ENCODE measurements around the gene ARID3A.

The ARID3A gene

DNA sequence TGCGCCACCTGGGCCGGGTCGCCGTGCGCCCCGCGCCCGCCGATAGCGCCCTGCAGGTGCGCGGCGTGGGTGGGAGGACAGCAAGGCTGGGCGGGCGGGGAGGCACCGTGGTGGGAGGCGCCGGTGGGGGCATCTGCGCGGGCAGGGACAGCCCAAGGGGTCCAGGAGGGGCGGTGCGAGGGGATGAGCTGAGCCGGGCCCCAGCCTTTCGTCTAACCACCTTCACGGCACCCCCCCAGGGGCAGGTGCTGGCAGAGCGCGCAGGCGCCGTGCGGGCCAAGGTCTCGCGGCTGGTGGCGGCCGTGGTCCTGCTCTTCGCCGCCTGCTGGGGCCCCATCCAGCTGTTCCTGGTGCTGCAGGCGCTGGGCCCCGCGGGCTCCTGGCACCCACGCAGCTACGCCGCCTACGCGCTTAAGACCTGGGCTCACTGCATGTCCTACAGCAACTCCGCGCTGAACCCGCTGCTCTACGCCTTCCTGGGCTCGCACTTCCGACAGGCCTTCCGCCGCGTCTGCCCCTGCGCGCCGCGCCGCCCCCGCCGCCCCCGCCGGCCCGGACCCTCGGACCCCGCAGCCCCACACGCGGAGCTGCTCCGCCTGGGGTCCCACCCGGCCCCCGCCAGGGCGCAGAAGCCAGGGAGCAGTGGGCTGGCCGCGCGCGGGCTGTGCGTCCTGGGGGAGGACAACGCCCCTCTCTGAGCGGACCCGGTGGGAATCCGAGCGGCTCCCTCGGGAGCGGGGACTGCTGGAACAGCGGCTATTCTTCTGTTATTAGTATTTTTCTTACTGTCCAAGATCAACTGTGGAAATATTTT is 5.6 kb upstream of the ARID3A start:
- peaks cover 18% of the 10 kb centered on the region for H3K27me3 ChIP-seq (ENCODE audit: control insufficient read depth, insufficient read depth, low read length)
- H3K27ac ChIP-seq (ENCODE audit: low read depth, low read length): no peak overlapping the region
- H3K36me3 ChIP-seq (ENCODE audit: control insufficient read depth, insufficient read depth, low read length): no peaks in the 10 kb centered on the region
- H3K4me3 ChIP-seq (ENCODE audit: low read length): peak overlapping the region; percentile 30
- no peak overlapping the region for H3K9ac ChIP-seq (ENCODE audit: low read length)
- no peaks in the 10 kb centered on the region for H3K4me1 ChIP-seq (ENCODE audit: control insufficient read depth, insufficient read depth, low read length)

- Histone ChIP-seq H3K27me3 (ENCODE audit: control insufficient read depth, insufficient read depth, low read length) (peaks cover 3% of the 10 kb centered on the region), H3K36me3 (ENCODE audit: control insufficient read depth, insufficient read depth, low read length) (no peaks in the 10 kb centered on the region), H3K4me3 (ENCODE audit: low read length) (peak overlapping the region; percentile 87), H3K9ac (ENCODE audit: low read length) (no peak overlapping the region), H3K4me1 (ENCODE audit: control insufficient read depth, insufficient read depth, low read length) (no peaks in the 10 kb centered on the region), H3K27ac (ENCODE audit: low read depth, low read length) (peak overlapping the region; percentile 79)
These were observed 1.2 kb upstream of the ARID3A start for GRCh38 chr19:924553-925086.

DNA sequence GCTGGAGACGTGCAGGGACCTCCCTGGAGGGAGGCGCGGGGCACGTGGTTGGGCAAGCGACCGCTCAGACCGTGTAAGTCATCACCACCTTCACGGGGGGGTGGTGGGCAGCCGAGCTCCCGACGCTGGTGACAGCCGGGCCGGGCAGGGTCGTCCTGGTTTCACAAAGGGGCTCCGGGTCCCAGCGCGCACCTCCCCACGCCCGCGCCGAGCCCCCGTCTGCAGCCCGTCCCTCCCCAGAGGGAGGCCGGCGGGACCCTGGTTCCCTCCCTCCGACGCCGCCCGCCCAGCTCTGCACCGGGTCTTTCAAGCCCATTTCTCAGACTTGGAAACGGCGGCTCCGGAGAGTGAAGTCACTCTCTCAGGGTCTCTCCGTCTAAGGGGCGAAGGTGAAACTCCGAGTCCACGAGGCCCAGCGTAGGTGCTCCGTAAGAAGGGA is 729 bp upstream of the ARID3A start:
- Histone ChIP-seq H3K4me3 (ENCODE audit: low read length) (peak overlapping the region; percentile 87), H3K4me1 (ENCODE audit: control insufficient read depth, insufficient read depth, low read length) (no peaks in the 10 kb centered on the region), H3K27me3 (ENCODE audit: control insufficient read depth, insufficient read depth, low read length) (peaks cover 3% of the 10 kb centered on the region), H3K27ac (ENCODE audit: low read depth, low read length) (peak overlapping the region; percentile 79), H3K9ac (ENCODE audit: low read length) (no peak overlapping the region), H3K36me3 (ENCODE audit: control insufficient read depth, insufficient read depth, low read length) (no peaks in the 10 kb centered on the region)

GRCh38 chr19:926323-926588 is 421 bp downstream of the ARID3A start:
- peak overlapping the region; percentile 61 for H3K27ac ChIP-seq (ENCODE audit: low read depth, low read length)
- peak overlapping the region; percentile 62 for H3K9ac ChIP-seq (ENCODE audit: low read length)
- no peaks in the 10 kb centered on the region for H3K4me1 ChIP-seq (ENCODE audit: control insufficient read depth, insufficient read depth, low read length)
- H3K4me3 ChIP-seq (ENCODE audit: low read length): peak overlapping the region; percentile 87
- peaks cover 1% of the 10 kb centered on the region for H3K27me3 ChIP-seq (ENCODE audit: control insufficient read depth, insufficient read depth, low read length)
- no peaks in the 10 kb centered on the region for H3K36me3 ChIP-seq (ENCODE audit: control insufficient read depth, insufficient read depth, low read length)

- Histone ChIP-seq H3K9ac (ENCODE audit: low read length) (peak overlapping the region; percentile 62), H3K4me1 (ENCODE audit: control insufficient read depth, insufficient read depth, low read length) (no peaks in the 10 kb centered on the region), H3K27me3 (ENCODE audit: control insufficient read depth, insufficient read depth, low read length) (no peaks in the 10 kb centered on the region), H3K4me3 (ENCODE audit: low read length) (peak overlapping the region; percentile 87), H3K36me3 (ENCODE audit: control insufficient read depth, insufficient read depth, low read length) (no peaks in the 10 kb centered on the region), H3K27ac (ENCODE audit: low read depth, low read length) (peak overlapping the region; percentile 68)
These were observed 935 bp downstream of the ARID3A start for GRCh38 chr19:926589-927350.

GRCh38 chr19:927351-927779 is 1.5 kb downstream of the ARID3A start:
- Histone ChIP-seq H3K4me3 (ENCODE audit: low read length) (peak overlapping the region; percentile 87), H3K36me3 (ENCODE audit: control insufficient read depth, insufficient read depth, low read length) (no peaks in the 10 kb centered on the region), H3K27ac (ENCODE audit: low read depth, low read length) (peak overlapping the region; percentile 68), H3K27me3 (ENCODE audit: control insufficient read depth, insufficient read depth, low read length) (no peaks in the 10 kb centered on the region), H3K9ac (ENCODE audit: low read length) (no peak overlapping the region), H3K4me1 (ENCODE audit: control insufficient read depth, insufficient read depth, low read length) (no peaks in the 10 kb centered on the region)

- Histone ChIP-seq H3K4me3 (ENCODE audit: low read length) (no peak overlapping the region), H3K27ac (ENCODE audit: low read depth, low read length) (no peak overlapping the region), H3K4me1 (ENCODE audit: control insufficient read depth, insufficient read depth, low read length) (peaks cover 4% of the 10 kb centered on the region), H3K36me3 (ENCODE audit: control insufficient read depth, insufficient read depth, low read length) (no peaks in the 10 kb centered on the region), H3K9ac (ENCODE audit: low read length) (no peak overlapping the region), H3K27me3 (ENCODE audit: control insufficient read depth, insufficient read depth, low read length) (no peaks in the 10 kb centered on the region)
These were observed 2.1 kb downstream of the ARID3A start for GRCh38 chr19:927780-928401.

DNA sequence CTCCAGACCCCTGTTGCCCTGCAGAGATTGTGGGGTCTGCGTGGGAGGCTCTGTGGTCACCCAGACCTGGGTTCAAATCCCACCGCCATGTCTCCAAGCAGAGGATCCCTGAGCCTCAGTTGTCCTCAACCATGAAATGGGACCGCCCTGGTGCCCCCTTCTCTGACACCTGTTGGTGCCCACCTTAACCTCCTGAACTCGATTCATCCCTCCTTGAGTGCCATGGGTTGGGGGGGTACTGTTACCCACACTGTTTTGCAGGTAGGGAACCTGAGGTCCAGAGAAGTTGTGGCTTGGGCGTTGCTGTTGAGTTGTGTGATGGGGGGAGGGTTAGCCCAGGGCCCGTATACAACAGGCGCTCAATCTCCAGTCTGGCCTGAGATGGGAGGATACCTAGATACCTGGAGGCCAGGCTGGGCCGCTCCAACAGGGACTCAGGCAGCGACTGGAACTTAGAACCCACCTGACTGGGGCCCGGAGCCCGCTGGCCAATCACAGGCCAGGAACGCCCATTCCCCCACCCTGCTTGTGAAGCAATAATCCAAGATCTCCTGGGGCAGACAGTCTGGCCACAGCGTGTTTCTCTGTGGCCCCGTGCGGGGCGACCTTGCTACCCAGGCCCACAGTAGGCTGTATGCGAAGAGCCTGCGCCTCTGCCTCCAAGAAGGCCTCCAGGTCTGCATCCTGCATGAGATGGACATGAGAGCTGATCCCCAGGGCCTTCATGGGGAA is 2.8 kb downstream of the ARID3A start:
- Histone ChIP-seq H3K27ac (ENCODE audit: low read depth, low read length) (no peak overlapping the region), H3K27me3 (ENCODE audit: control insufficient read depth, insufficient read depth, low read length) (no peaks in the 10 kb centered on the region), H3K36me3 (ENCODE audit: control insufficient read depth, insufficient read depth, low read length) (no peaks in the 10 kb centered on the region), H3K9ac (ENCODE audit: low read length) (no peak overlapping the region), H3K4me1 (ENCODE audit: control insufficient read depth, insufficient read depth, low read length) (peaks cover 5% of the 10 kb centered on the region), H3K4me3 (ENCODE audit: low read length) (no peak overlapping the region)

- Histone ChIP-seq H3K4me3 (ENCODE audit: low read length) (no peak overlapping the region), H3K27me3 (ENCODE audit: control insufficient read depth, insufficient read depth, low read length) (no peaks in the 10 kb centered on the region), H3K4me1 (ENCODE audit: control insufficient read depth, insufficient read depth, low read length) (peaks cover 11% of the 10 kb centered on the region), H3K36me3 (ENCODE audit: control insufficient read depth, insufficient read depth, low read length) (no peaks in the 10 kb centered on the region), H3K27ac (ENCODE audit: low read depth, low read length) (no peak overlapping the region), H3K9ac (ENCODE audit: low read length) (no peak overlapping the region)
These were observed 3.5 kb downstream of the ARID3A start for GRCh38 chr19:929203-929890.

- Histone ChIP-seq H3K9ac (ENCODE audit: low read length) (no peak overlapping the region), H3K27ac (ENCODE audit: low read depth, low read length) (no peak overlapping the region)
These were observed 4.0 kb downstream of the ARID3A start for GRCh38 chr19:929891-930258.

DNA sequence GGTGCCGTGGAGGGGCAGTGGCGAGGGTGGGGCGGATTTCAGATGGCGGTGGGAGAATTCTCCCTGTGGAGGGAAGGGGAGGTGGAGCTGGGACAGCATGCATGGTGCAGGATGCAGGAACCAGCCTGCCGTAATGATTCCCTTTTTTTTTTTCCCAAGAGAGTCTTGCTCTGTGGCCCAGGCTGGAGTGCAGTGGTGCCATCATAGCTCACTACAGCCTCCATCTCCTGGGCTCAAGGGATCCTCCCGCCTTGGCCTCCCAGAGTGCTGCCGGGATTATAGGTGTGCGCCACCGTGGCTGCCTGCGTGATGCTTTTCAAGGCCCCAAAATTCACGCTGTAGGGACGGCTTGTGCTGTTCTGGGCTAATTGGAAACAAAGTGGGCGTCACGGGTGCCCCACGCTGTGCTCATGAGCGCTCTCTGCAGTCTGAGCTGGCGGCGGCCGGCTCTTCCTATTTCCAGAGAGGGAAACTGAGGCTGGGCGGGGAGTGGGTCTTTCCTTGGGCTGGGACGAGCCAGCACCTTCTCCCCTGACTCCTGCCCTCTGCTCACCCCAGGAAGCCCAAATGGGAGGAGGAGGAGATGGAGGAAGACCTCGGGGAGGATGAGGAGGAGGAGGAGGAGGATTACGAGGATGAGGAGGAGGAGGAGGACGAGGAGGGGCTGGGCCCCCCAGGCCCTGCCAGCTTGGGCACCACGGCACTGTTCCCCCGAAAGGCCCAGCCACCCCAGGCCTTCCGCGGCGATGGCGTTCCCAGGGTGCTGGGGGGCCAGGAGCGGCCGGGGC is 6.2 kb downstream of the ARID3A start:
- no peak overlapping the region for H3K9ac ChIP-seq (ENCODE audit: low read length)
- no peaks in the 10 kb centered on the region for H3K36me3 ChIP-seq (ENCODE audit: control insufficient read depth, insufficient read depth, low read length)
- H3K4me1 ChIP-seq (ENCODE audit: control insufficient read depth, insufficient read depth, low read length): peaks cover 19% of the 10 kb centered on the region

More at GRCh38 chr19:929891-930258, 4.0 kb downstream of the ARID3A start:
- H3K27me3 ChIP-seq (ENCODE audit: control insufficient read depth, insufficient read depth, low read length): no peaks in the 10 kb centered on the region
- H3K4me3 ChIP-seq (ENCODE audit: low read length): no peak overlapping the region
- H3K4me1 ChIP-seq (ENCODE audit: control insufficient read depth, insufficient read depth, low read length): peaks cover 14% of the 10 kb centered on the region
- no peaks in the 10 kb centered on the region for H3K36me3 ChIP-seq (ENCODE audit: control insufficient read depth, insufficient read depth, low read length)

More for the DNA sequence above, 6.2 kb downstream of the ARID3A start:
- H3K4me3 ChIP-seq (ENCODE audit: low read length): no peak overlapping the region
- no peak overlapping the region for H3K27ac ChIP-seq (ENCODE audit: low read depth, low read length)
- no peaks in the 10 kb centered on the region for H3K27me3 ChIP-seq (ENCODE audit: control insufficient read depth, insufficient read depth, low read length)

Measured in rectal smooth muscle tissue (tissue), 1 donor.